A549 (cell line): ENCODE measurements around the gene IP6K3. TPM values are rescaled to one million over a fixed set of nuclear protein-coding genes. Genes with fewer than 3 reads are reported as not detected.
A peak's percentile ranks its signal among the peaks of the same experiment; 100 is the strongest.

Experiments
- ATAC-seq, 2 experiments: fragments of 200-7000 bp in 1 of 2; fragments of >200 bp in 1 of 2; cut with Nextera tagmentation in 1 of 2; cut with Tn5 transposase in 1 of 2; 3 replicates each; pipeline versions ENCODE4 v1.8.0 to v1.9.1; 2018 to 2020; ENCODE audit warnings: mild to moderate bottlenecking in 1 of 2, moderate library complexity in 1 of 2
- CTCF ChIA-PET: fragments of 300-600 bp; sonication (Branson Sonifier 250); formaldehyde crosslinking; extraction: SDS; loops from one replicate; lab custom pipeline; 2021; ENCODE audit warnings: antibody characterized with exemption, inconsistent platforms; lab: Yijun Ruan, JAX
- POLR2A ChIA-PET: fragments of 350-600 bp; formaldehyde crosslinking; extraction: SDS; loops from one replicate; lab custom pipeline; 2021; ENCODE audit warnings: antibody characterized with exemption, inconsistent platforms; lab: Yijun Ruan, JAX
- DNase-seq, 2 experiments: peaks; one replicate each; pipeline versions ENCODE4 v3.0.0 to v3.0.0-alpha.2; 2011 to 2016; ENCODE audit warnings: low read depth in 1 of 2, low spot score in 1 of 2
- FAIRE-seq: peaks from 2 replicates; lab custom pipeline; 2011; peaks lifted over from hg19 to GRCh38; lab: Jason Lieb, UNC
- H3K27ac ChIP-seq, 2 experiments: fragments of >200 bp; sonication (Bioruptor Twin); formaldehyde crosslinking; 3 replicates each; pipeline ENCODE4 v1.5.1; 2016 to 2017
- H3K4me1 ChIP-seq: fragments of >200 bp; sonication (Bioruptor Twin); formaldehyde crosslinking; 3 replicates; pipeline ENCODE4 v1.6.1; 2016
- H3K4me2 ChIP-seq: fragments of >200 bp; sonication (Bioruptor Twin); formaldehyde crosslinking; 3 replicates; pipeline ENCODE4 v1.6.1; 2016
- H3K4me3 ChIP-seq: fragments of >200 bp; sonication (Bioruptor Twin); formaldehyde crosslinking; 3 replicates; pipeline ENCODE4 v1.5.1; 2016
- H3K9me3 ChIP-seq: fragments of >200 bp; sonication (Bioruptor Twin); formaldehyde crosslinking; 3 replicates; pipeline ENCODE4 v1.6.1; 2016
- CBX8 ChIP-seq: fragments of 200-600 bp; sonication (generic); IDR thresholded peaks from 2 replicates; pipeline ENCODE4 v1.6.1; 2016
- FOSB ChIP-seq: fragments of 250-450 bp; sonication (Bioruptor Pico); IDR thresholded peaks from 2 replicates; pipeline ENCODE4 v1.5.0; 2020; ENCODE audit warnings: mild to moderate bottlenecking, moderate library complexity
- HOXB5 ChIP-seq: fragments of 250-450 bp; sonication (Bioruptor Pico); IDR thresholded peaks from 2 replicates; pipeline ENCODE4 v1.5.0; 2020; ENCODE audit warnings: mild to moderate bottlenecking, moderate library complexity
- JUN ChIP-seq, 2 experiments: fragments of >200 bp; sonication (Bioruptor Twin); formaldehyde crosslinking; IDR thresholded peaks; 2 replicates in 1 of 2; 3 replicates in 1 of 2; pipeline ENCODE4 v1.6.1; 2016 to 2017
- ZC3H11A ChIP-seq: fragments of 450-650 bp; IDR thresholded peaks from 2 replicates; pipeline ENCODE4 v1.6.1; 2014; ENCODE audit warnings: antibody characterized with exemption, mild to moderate bottlenecking
- ZFP36 ChIP-seq: fragments of 450-650 bp; IDR thresholded peaks from 2 replicates; pipeline ENCODE4 v1.6.1; 2014; ENCODE audit warnings: borderline replicate concordance; ENCODE audit not compliant: partially characterized antibody
- WGBS: methylation state at CpG from one replicate; pipeline ENCODE4 v1.1.6; 2017; ENCODE audit errors: missing lambda C conversion rate; 5-methylcytosine and 5-hydroxymethylcytosine counted together
- polyA plus RNA-seq, 4 experiments: library from polyadenylated mRNA; depleted of rRNA in 3 of 4; stranded (reverse); fragments of >200 nt; fragmentation: RNase III in 1 of 4; extraction: RNeasy Plus Mini Kit Qiagen cat#74134 plus additional on column Dnase treatment in 1 of 4; gene quantifications; 2 replicates in 3 of 4; 3 replicates in 1 of 4; pipeline ENCODE4 v1.2.3, GENCODE V29; 2011 to 2017
- TF ChIP-seq, protein P1 (sequence below): IDR thresholded peaks from 2 replicates; pipeline ENCODE4 v1.6.1; 2012; ENCODE audit warnings: low read depth, borderline replicate concordance
- TF ChIP-seq, protein P2 (sequence below): fragments of >200 bp; sonication (Bioruptor Twin); formaldehyde crosslinking; IDR thresholded peaks from 3 replicates; pipeline ENCODE4 v1.5.1; 2016
- TF ChIP-seq, protein P3 (sequence below): fragments of >200 bp; sonication (Bioruptor Twin); formaldehyde crosslinking; IDR thresholded peaks from 3 replicates; pipeline ENCODE4 v1.6.1; 2016
- TF ChIP-seq, protein P4 (sequence below): fragments of 200-600 bp; sonication (generic); IDR thresholded peaks from 2 replicates; pipeline ENCODE4 v1.6.1; 2016; ENCODE audit warnings: antibody characterized with exemption, mild to moderate bottlenecking, moderate library complexity
- TF ChIP-seq, protein P5 (sequence below): fragments of 250-450 bp; sonication (Bioruptor Pico); IDR thresholded peaks from 2 replicates; pipeline ENCODE4 v1.5.0; 2021; ENCODE audit warnings: mild to moderate bottlenecking, moderate library complexity, borderline replicate concordance

The IP6K3 gene
- polyA plus RNA-seq, 2 of the 4 experiments (the other 2 are of a cell fraction): 0.03 to 0.12 TPM

DNA sequence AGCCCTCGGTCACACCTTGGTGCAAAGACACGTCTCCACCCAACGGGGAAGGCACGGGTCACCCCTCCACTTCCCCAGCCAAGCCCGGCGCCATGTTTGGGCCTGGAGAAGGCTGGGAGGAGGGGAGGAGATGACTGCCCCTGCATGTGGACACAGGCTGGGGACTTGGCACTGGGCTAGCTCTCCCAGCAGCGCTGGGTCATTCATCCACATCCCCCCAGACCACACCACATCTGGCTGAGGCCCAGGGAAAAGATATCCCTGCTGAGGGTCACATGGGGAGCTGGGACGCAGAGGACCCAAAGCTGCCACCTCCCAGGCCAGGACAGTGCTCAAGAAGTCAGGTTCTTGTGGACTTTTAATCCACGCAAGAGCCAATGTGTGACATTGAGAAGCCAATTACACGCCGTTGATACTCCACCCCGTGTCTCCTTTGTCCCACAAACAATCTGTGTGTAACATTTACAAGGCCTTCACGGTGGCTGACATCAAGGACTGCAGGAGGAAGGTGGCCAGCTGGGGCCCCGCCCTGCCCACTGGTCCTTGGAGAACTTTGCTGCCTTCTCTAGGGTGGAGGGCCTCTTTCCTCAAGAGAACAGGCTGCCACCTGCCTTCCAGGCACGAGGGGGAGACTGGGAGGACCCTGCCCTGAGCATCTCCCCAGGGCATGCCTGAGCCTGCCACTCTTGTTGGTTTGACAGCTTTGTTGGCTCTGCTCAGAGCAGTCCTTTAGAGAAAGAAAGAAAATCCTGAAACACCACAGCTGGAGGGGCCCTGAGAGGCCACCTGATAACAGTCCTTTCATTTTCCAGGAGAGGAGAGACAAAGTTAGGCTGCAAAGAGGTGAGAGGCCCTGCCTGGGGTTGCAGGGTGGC lies 5.3 kb upstream of the IP6K3 start:
- ChIA-PET CTCF (interaction anchor here (0.6 to 3.3 kb wide), 6 partner anchors 9 to 374 kb away, joined by 3 to 10 read pairs (median 4); partner anchors contain the start of gene UQCC2), POLR2A (no interaction called here)
- FAIRE-seq (no peak), DNase-seq (no peak), ATAC-seq (no peak)
- H3K27ac ChIP-seq: peak overlapping the region in 1 of 2 experiments; percentile 19; a peak in 2 of 6 replicates
- no peak overlapping the region for H3K4me3 ChIP-seq
- WGBS: 81% methylated on average over 12 of the region's 15 CpGs
- H3K4me1 ChIP-seq: peaks cover under 1% of the 10 kb centered on the region; the same call in 1 of the 3 replicates
- TF ChIP-seq, protein P1, sequence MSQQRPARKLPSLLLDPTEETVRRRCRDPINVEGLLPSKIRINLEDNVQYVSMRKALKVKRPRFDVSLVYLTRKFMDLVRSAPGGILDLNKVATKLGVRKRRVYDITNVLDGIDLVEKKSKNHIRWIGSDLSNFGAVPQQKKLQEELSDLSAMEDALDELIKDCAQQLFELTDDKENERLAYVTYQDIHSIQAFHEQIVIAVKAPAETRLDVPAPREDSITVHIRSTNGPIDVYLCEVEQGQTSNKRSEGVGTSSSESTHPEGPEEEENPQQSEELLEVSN: no peak
- TF ChIP-seq, protein P2, sequence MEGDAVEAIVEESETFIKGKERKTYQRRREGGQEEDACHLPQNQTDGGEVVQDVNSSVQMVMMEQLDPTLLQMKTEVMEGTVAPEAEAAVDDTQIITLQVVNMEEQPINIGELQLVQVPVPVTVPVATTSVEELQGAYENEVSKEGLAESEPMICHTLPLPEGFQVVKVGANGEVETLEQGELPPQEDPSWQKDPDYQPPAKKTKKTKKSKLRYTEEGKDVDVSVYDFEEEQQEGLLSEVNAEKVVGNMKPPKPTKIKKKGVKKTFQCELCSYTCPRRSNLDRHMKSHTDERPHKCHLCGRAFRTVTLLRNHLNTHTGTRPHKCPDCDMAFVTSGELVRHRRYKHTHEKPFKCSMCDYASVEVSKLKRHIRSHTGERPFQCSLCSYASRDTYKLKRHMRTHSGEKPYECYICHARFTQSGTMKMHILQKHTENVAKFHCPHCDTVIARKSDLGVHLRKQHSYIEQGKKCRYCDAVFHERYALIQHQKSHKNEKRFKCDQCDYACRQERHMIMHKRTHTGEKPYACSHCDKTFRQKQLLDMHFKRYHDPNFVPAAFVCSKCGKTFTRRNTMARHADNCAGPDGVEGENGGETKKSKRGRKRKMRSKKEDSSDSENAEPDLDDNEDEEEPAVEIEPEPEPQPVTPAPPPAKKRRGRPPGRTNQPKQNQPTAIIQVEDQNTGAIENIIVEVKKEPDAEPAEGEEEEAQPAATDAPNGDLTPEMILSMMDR: no peak
- no peaks in the 10 kb centered on the region for H3K9me3 ChIP-seq
- H3K4me2 ChIP-seq: no peak overlapping the region

DNA sequence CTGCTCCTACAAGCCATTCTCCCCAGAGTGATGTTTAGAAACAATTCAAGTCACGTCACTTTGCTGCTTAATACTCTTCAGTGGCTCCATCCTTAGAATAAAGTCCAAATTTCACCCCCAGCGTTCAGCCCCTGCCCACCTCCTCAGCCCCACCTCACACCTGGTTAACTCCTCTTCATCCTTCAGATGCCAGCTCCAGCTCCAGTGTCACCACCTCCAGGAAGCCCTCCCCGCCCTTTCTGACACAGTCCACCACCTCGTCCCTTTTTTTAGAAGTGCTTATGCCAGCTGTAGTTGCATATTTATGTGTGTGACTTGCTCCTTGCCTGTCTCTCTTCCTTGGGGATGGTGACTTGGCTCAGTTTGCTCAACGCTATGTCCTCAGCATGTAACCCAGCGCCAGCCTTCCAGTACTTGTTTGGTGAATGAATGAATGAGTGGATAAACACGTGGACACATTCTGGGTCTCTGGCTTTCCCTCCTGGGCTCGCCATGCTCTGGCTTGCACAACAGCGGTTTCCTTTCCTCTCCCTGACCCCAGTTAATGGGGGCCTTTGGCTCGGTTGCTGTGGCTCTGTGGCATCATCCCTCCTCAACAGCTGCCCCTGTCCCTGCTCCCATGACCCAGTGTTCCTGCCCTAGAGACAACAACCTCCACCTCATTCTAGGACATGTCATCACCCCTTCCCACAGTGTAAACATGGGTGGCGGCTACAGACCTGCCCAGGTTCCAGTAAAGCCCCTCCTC lies 3.7 kb upstream of the IP6K3 start:
- 59% methylated on average over 10 of the region's 11 CpGs for WGBS
- DNase-seq (no peak), ATAC-seq (no peak), FAIRE-seq (no peak)
- Histone ChIP-seq H3K27ac (peak overlapping the region in 1 of 2 experiments; percentile 17; a peak in 1 of 6 replicates), H3K4me1 (peaks cover 17% of the 10 kb centered on the region), H3K9me3 (no peaks in the 10 kb centered on the region), H3K4me2 (no peak overlapping the region), H3K4me3 (no peak overlapping the region)
- TF ChIP-seq, protein P3, sequence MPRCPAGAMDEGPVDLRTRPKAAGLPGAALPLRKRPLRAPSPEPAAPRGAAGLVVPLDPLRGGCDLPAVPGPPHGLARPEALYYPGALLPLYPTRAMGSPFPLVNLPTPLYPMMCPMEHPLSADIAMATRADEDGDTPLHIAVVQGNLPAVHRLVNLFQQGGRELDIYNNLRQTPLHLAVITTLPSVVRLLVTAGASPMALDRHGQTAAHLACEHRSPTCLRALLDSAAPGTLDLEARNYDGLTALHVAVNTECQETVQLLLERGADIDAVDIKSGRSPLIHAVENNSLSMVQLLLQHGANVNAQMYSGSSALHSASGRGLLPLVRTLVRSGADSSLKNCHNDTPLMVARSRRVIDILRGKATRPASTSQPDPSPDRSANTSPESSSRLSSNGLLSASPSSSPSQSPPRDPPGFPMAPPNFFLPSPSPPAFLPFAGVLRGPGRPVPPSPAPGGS: no peak
- TF ChIP-seq CBX8 (no peak), JUN (IDR thresholded peaks at IDR 0.05) (no peak), FOSB (CRISPR knock-in tag) (no peak), ZFP36 (peak; percentile 41)
- ChIA-PET POLR2A (no interaction called here), CTCF (interaction anchor here (0.8 to 3.3 kb wide), 4 partner anchors 7 to 39 kb away, joined by 3 to 10 read pairs (median 6); partner anchors contain the start of gene UQCC2)

DNA sequence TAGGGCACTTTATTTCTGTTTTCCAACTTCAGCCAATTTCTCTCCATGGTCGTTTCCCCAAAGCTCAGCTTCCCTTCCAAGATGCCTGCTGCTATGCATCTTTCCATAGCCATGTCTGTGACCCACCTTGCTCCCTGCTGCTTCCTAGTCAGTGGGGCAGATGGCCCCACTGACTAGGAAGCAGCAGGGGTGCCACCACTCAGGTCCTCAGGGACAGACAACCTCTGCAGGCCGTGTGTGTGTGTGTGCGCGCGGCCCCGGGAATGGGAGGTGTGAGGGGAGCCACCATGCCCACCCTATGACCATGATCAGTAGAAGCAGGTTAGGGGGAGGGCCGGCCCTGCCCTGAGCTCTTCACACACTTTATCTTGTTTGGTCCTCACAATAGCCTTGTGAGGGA lies 2.7 kb upstream of the IP6K3 start:
- ATAC-seq (no peak), DNase-seq (no peak), FAIRE-seq (no peak)
- ChIA-PET CTCF (interaction anchor here (0.8 to 3.3 kb wide), 4 partner anchors 12 to 38 kb away, joined by 3 to 10 read pairs (median 6); partner anchors contain the start of gene UQCC2), POLR2A (no interaction called here)
- peaks cover 27% of the 10 kb centered on the region for H3K4me1 ChIP-seq
- H3K4me3 ChIP-seq: no peak overlapping the region
- TF ChIP-seq, protein P4, sequence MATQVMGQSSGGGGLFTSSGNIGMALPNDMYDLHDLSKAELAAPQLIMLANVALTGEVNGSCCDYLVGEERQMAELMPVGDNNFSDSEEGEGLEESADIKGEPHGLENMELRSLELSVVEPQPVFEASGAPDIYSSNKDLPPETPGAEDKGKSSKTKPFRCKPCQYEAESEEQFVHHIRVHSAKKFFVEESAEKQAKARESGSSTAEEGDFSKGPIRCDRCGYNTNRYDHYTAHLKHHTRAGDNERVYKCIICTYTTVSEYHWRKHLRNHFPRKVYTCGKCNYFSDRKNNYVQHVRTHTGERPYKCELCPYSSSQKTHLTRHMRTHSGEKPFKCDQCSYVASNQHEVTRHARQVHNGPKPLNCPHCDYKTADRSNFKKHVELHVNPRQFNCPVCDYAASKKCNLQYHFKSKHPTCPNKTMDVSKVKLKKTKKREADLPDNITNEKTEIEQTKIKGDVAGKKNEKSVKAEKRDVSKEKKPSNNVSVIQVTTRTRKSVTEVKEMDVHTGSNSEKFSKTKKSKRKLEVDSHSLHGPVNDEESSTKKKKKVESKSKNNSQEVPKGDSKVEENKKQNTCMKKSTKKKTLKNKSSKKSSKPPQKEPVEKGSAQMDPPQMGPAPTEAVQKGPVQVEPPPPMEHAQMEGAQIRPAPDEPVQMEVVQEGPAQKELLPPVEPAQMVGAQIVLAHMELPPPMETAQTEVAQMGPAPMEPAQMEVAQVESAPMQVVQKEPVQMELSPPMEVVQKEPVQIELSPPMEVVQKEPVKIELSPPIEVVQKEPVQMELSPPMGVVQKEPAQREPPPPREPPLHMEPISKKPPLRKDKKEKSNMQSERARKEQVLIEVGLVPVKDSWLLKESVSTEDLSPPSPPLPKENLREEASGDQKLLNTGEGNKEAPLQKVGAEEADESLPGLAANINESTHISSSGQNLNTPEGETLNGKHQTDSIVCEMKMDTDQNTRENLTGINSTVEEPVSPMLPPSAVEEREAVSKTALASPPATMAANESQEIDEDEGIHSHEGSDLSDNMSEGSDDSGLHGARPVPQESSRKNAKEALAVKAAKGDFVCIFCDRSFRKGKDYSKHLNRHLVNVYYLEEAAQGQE: no peak
- TF ChIP-seq HOXB5 (CRISPR knock-in tag): no peak
- no peak for TF ChIP-seq ZC3H11A
- TF ChIP-seq, protein P5, sequence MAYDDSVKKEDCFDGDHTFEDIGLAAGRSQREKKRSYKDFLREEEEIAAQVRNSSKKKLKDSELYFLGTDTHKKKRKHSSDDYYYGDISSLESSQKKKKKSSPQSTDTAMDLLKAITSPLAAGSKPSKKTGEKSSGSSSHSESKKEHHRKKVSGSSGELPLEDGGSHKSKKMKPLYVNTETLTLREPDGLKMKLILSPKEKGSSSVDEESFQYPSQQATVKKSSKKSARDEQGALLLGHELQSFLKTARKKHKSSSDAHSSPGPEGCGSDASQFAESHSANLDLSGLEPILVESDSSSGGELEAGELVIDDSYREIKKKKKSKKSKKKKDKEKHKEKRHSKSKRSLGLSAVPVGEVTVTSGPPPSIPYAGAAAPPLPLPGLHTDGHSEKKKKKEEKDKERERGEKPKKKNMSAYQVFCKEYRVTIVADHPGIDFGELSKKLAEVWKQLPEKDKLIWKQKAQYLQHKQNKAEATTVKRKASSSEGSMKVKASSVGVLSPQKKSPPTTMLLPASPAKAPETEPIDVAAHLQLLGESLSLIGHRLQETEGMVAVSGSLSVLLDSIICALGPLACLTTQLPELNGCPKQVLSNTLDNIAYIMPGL: no peak
- 69% methylated on average over 3 of the region's 7 CpGs for WGBS
- H3K9me3 ChIP-seq: no peaks in the 10 kb centered on the region
- H3K27ac ChIP-seq: no peak overlapping the region; a peak in 1 of 6 replicates
- no peak overlapping the region for H3K4me2 ChIP-seq
